Lung (tissue), 12 donors: Measurements from ENCODE around the gene UBE2D1. TPM values are rescaled to one million over a fixed set of nuclear protein-coding genes. Genes with fewer than 3 reads are reported as not detected.
A peak's percentile ranks its signal among the peaks of the same experiment; 100 is the strongest.

Experiments used
- ATAC-seq: fragments of 200-7000 bp; cut with Tn5 transposase; one replicate; pipeline ENCODE4 v1.9.1; 2020; ENCODE audit warnings: moderate number of reproducible peaks; ENCODE audit not compliant: insufficient read depth, low FRiP score
- DNase-seq, 3 donors: peaks; one replicate each; pipeline ENCODE4 v3.0.0-alpha.2; 2013 to 2017
- H3K27ac ChIP-seq, 2 donors: one replicate each; pipeline ENCODE4 v1.5.1; 2013; ENCODE audit warnings: mild to moderate bottlenecking in 2 of 2, moderate library complexity in 2 of 2, control low read depth in 1 of 2, inconsistent platforms in 1 of 2, low read depth in 1 of 2, low read length in 1 of 2
- H3K27me3 ChIP-seq, 3 donors: one replicate each; pipeline ENCODE4 v1.5.1; 2013; ENCODE audit warnings: low read length in 2 of 3; ENCODE audit not compliant: control insufficient read depth in 3 of 3, insufficient read depth in 3 of 3
- H3K36me3 ChIP-seq, 4 donors: one replicate each; pipeline ENCODE4 v1.5.1; 2013; ENCODE audit warnings: low read length in 4 of 4, mild to moderate bottlenecking in 1 of 4, moderate library complexity in 1 of 4; ENCODE audit not compliant: control insufficient read depth in 4 of 4, insufficient read depth in 4 of 4
- H3K4me1 ChIP-seq, 5 donors: one replicate each; pipeline ENCODE4 v1.5.1; 2013; ENCODE audit warnings: low read length in 5 of 5, mild to moderate bottlenecking in 2 of 5, moderate library complexity in 1 of 5; ENCODE audit not compliant: control insufficient read depth in 5 of 5, insufficient read depth in 5 of 5
- H3K4me3 ChIP-seq: one replicate; pipeline ENCODE4 v1.5.1; 2013; ENCODE audit warnings: mild to moderate bottlenecking, control low read depth, moderate library complexity
- H3K9ac ChIP-seq, 2 donors: one replicate each; pipeline ENCODE4 v1.5.1; 2013; ENCODE audit warnings: low read length in 2 of 2, control low read depth in 1 of 2; ENCODE audit not compliant: insufficient read depth in 1 of 2
- H3K9me3 ChIP-seq, 4 donors: one replicate each; pipeline ENCODE4 v1.5.1; 2013; ENCODE audit warnings: low read length in 3 of 4, mild to moderate bottlenecking in 1 of 4, moderate library complexity in 1 of 4; ENCODE audit not compliant: control insufficient read depth in 4 of 4, insufficient read depth in 3 of 4
- CTCF ChIP-seq: IDR thresholded peaks from 2 replicates; pipeline ENCODE4 v1.5.1; 2012; ENCODE audit warnings: mild to moderate bottlenecking; ENCODE audit errors: control extremely low read depth, extremely low read depth
- WGBS, 2 donors: extraction: QIAGEN DNeasy Blood & Tissue Kit; methylation state at CpG; one replicate each; pipeline ENCODE4 v1.1.7; 2013; 5-methylcytosine and 5-hydroxymethylcytosine counted together
- polyA plus RNA-seq, 2 donors: library from polyadenylated mRNA; stranded (reverse); fragments of 200-250 nt; gene quantifications; one replicate each; pipeline ENCODE4 v1.2.1, GENCODE V29; 2013
- total RNA-seq, 2 donors: library from RNA; depleted of rRNA in 1 of 2; stranded (reverse); fragments of >200 nt in 1 of 2; gene quantifications; one replicate each; pipeline ENCODE4 v1.2.1, GENCODE V29; 2014 to 2021
- donor health status: control.
- donor health status: control.
- donor health status: Bipolar disorder and iron deficiency.
- donor health status: healthy.
- donor health status: DM: yes; HTN: yes; CAD: no.

Gene UBE2D1
- total and polyA plus RNA-seq, 4 donors, result 15.6 to 30.5 (median 21.0) TPM

GRCh38 chr10:58318346-58318745, 16.5 kb upstream of the UBE2D1 start:
- WGBS, 2 donors, result 70 to 78% methylated on average over 2 of the region's 2 CpGs
- Histone ChIP-seq H3K4me3 (no peak overlapping the region), H3K27me3 (no peaks in the 10 kb centered on the region), H3K9me3 (no peaks in the 10 kb centered on the region), H3K9ac (no peak overlapping the region), H3K4me1 (peaks cover 0 to 7% (median 0%) of the 10 kb centered on the region in 5 donors), H3K36me3 (no peaks in the 10 kb centered on the region), H3K27ac (no peak overlapping the region)
- TF ChIP-seq CTCF, result no peak
- ATAC-seq (no peak), DNase-seq (no peak)

- Histone ChIP-seq H3K27ac (no peak overlapping the region), H3K4me3 (no peak overlapping the region), H3K4me1 (peaks cover 0 to 7% (median 0%) of the 10 kb centered on the region in 5 donors), H3K36me3 (no peaks in the 10 kb centered on the region), H3K9me3 (no peaks in the 10 kb centered on the region), H3K27me3 (no peaks in the 10 kb centered on the region), H3K9ac (no peak overlapping the region)
- no peak for TF ChIP-seq CTCF
- no peak for ATAC-seq
- WGBS, 2 donors, result 91 to 93% methylated on average over 1 of the region's 1 CpG
- DNase-seq, result peak in 2 of 3 donors; percentile 24 to 31
Observed at GRCh38 chr10:58319599-58319998, 15.2 kb upstream of the UBE2D1 start.

- Histone ChIP-seq H3K27me3 (no peaks in the 10 kb centered on the region), H3K36me3 (no peaks in the 10 kb centered on the region), H3K4me1 (peaks cover 0 to 7% (median 0%) of the 10 kb centered on the region in 5 donors), H3K9ac (no peak overlapping the region), H3K4me3 (no peak overlapping the region), H3K27ac (no peak overlapping the region), H3K9me3 (peaks cover 0 to 1% (median 0%) of the 10 kb centered on the region in 4 donors)
- no peak for DNase-seq
- ATAC-seq, result no peak
- no peak for TF ChIP-seq CTCF
- WGBS, 2 donors, result 98% methylated on average over 4 of the region's 4 CpGs
Observed at GRCh38 chr10:58320351-58321049, 14.3 kb upstream of the UBE2D1 start.
